ENCODE measurements around the gene DAAM1.
A peak's percentile ranks its signal among the peaks of the same experiment; 100 is the strongest.

DAAM1 gene

DNA sequence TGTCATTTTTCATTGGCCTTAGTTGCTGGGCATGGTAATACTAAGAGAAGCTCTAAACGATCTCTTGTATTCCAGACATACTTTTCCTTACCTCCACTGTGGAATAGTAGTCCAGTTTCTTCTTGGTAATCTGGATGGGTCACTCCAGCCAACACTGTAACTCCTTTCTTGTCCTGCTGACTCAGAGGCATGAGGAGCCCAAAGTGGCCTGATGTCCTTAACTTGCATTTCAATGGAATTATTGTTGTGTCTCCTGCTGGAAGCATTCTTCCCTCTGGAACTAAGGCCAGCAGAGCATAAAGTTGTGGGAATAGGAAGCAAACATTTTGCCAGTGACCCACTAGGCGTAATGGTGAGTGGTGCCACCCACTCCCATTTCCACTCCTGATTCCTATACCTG lies 33.1 kb downstream of the DAAM1 start:
- no peak for DNase-seq (ENCODE audit: low read depth)

DNA sequence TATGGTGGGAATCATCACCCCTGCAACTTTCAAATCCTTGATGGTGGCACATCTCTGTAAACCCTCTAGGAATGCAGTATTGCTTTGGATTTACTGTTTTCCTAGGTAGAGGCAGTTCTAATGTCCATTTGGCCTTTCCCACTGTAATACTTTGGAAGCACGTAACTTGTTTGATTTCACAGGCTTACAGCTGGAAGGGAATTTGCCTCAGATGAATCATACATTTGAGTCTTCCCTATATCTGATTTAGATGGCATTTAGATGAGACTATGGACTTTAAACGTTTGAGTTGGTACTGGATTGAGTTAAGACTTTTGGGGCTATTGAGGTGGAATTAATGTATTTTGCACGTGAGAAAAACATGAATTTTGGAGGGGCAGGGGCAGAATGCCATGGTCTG lies 35.9 kb downstream of the DAAM1 start:
- DNase-seq (ENCODE audit: low read depth), result no peak

- no peak for DNase-seq (ENCODE audit: low read depth)
These were observed 36.8 kb downstream of the DAAM1 start for GRCh38 chr14:59225281-59225680.

DNA sequence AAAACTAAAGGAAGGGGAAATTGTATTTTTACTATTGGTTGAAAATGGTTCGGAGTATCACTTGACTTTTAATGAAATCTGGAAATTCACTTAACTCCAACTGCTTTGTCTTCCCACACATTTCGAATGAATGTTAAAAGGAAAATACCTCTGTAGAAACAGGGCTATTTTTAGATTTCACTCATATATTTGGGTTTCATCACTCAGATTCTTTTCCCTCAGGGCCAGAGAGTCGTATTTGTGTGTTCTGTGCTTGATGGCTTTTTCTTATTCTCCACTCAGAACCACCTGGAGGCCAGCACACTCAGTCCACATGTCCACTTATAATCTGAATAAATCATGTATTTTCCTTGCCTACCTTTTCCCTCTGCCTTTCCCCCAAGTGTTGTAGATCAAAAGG lies 40.0 kb downstream of the DAAM1 start:
- DNase-seq (ENCODE audit: low read depth), result no peak

DNA sequence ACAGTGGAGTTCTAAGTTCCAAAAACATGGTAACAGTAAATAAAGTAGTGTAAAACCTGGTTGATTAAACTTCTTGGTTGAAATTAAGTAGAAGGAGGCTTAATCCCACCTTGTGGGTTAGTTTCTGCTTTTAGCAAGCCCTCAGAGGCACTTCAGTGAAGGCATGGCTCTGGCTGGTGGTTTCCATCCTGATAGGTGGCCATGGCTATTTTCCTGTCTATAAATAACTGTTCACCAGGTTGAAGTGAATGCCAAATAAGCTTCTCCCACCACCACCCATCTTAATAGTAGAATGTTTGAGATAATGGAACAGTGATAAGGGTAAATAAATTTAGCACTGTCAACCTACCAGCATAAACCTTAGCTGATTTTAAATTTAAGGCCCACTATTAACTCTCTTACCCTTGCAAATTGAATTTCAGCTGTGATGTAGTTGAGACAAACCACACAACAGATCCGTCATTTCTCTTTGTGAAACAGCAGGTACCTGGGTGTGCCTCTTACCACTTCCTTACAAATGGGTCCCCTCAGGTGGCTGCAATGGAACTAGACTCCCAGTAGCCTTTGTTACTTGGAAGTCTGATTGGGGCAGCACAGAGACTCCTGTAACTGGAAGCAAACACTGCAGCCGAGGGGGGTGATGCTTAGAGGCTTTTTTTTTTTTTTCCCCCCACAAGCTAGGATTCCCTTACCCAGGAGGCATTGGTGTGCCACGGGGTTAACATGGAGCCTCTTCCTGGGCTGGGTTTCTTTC lies 41.4 kb downstream of the DAAM1 start:
- no peak for DNase-seq (ENCODE audit: low read depth)

DNA sequence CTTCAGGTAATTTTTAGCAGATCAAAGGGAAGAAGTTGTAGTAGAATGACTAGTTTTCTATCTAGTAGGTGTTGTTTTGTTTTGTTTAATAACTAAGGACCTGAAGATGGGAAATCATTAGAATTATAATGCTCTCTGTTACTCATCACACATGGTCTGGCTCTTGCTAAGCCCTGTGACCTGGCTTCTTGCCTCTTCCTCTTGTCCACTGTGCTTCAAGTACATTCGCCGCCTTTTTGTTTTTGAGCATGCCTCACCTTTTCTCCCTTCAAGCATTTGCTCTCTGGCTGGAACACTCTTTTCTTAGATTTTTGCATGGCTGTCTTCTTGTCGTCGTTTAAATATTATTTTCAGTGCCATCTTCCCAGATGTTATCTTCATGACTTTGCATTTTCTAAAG lies 47.7 kb downstream of the DAAM1 start:
- no peak for DNase-seq (ENCODE audit: low read depth)

DNA sequence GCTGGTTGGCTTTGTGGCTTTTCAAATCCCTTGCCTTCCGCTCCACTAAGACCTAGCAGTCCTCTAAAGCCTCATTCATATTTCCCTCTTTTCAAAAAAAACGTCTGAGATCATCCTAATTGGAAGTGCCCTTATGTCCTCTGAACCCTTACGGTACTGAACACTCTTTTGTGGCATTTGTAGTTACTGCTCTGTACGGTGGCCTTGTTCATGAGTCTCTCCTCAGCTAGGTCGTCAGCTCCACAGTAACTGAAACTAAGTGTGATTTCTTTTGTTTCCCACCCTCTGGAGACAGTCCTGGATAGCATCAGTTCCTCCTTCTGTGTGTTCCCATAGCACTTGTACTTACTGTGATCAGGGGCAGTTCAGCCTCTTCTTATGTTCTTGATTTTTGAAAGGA lies 49.7 kb downstream of the DAAM1 start:
- no peak for DNase-seq (ENCODE audit: low read depth)

DNA sequence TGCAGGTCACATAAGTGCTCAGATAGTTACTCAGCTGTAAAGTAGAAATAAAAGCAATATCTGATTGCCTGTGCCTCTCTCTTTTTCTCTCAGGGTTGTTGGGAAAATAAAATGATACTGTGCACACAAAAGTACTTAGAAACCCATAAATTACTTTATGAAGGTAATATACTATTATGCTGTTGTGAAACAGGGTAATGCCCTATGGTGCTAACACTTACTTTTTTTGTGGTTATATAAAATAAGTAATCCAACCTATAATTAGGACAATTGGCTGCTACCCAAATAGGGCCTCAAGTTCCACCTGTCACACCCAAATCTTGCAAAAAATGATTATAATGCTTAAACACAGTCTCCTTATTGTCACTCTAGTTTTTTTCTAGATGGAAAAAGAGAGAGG lies 50.6 kb downstream of the DAAM1 start:
- DNase-seq (ENCODE audit: low read depth), result no peak

GRCh38 chr14:59240356-59240755 lies 51.9 kb downstream of the DAAM1 start:
- no peak for DNase-seq (ENCODE audit: low read depth)

DNA sequence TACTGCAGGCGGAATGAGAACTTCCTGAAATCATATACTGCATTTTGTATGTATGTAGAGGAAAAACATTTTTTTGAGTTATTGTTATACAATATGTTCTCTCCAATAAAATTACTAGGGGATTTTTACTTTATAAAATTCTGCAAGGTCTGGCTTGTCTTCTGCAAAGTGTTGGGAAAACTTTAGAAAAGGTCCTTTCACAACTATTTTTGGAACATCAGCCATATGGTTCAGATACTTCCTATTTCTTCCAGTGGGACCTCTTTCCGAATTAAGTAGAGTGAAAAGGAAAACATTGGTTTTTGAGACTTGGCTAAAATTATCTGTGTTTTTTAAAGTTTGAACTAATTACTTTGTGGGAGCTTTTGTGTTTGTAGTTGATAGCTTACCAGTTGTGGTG lies 52.7 kb downstream of the DAAM1 start:
- no peak for DNase-seq (ENCODE audit: low read depth)

DNA sequence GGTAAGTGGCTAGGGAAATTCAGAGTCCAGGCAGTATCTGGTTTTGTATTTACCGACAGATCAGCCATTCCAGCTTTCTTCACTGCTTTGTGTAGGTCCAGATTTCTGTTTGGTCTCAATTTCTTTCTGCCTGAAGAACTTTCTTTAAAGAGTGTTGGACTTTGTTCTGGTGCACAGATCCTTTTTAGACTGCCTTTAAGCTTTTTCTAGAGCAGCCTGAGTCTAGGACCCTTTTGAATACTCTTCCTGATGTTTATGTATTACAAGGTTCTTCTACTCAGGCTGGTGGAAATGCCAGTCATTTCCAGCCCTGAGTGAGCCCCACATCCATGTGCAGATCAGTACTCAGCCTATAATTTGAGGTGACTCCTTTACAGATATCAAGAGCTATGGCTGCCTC lies 54.7 kb downstream of the DAAM1 start:
- DNase-seq (ENCODE audit: low read depth), result no peak

GRCh38 chr14:59244581-59244980 lies 56.1 kb downstream of the DAAM1 start:
- DNase-seq (ENCODE audit: low read depth), result no peak

DNA sequence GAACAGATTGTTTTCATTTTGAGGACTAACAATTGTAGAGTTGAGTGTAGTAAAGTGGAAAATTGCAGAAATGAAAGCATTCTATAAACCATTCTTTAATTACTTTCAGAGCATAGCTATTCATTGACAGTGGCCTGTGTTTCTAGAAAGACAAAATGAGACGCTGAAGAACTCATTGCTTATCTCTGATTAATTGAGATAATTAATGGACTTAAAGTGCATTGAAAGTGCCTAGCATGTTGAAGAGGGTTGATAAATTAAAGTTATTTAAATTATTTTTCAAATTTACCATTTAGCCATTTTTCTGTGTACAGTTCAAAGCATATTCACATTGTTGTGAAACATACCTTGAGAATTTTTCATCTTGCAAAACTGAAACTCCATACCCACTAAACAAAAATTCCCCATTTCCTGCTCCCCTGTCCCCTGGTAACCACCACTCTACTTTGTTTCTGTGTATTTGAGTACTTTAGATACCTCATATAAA lies 57.4 kb downstream of the DAAM1 start:
- no peak for DNase-seq (ENCODE audit: low read depth)

DNA sequence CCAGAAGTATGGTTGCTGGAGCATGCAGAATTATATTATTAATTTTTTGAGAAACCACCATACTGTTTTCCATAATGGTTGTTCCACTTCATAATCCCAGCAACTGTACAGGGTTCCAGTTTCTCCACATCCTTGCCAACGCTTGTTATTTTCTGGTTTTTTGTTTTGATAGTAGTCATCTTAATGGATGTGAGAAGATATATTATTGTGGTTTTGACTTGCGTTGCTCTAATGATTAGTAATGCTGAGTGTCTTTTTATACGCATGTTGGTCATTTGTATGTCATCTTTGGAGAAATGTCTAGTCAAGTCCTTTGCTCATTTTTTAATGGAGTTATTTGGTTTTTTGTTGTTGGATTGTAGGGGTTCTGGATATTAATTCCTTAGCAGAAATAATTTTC lies 58.1 kb downstream of the DAAM1 start:
- DNase-seq (ENCODE audit: low read depth), result no peak

DNA sequence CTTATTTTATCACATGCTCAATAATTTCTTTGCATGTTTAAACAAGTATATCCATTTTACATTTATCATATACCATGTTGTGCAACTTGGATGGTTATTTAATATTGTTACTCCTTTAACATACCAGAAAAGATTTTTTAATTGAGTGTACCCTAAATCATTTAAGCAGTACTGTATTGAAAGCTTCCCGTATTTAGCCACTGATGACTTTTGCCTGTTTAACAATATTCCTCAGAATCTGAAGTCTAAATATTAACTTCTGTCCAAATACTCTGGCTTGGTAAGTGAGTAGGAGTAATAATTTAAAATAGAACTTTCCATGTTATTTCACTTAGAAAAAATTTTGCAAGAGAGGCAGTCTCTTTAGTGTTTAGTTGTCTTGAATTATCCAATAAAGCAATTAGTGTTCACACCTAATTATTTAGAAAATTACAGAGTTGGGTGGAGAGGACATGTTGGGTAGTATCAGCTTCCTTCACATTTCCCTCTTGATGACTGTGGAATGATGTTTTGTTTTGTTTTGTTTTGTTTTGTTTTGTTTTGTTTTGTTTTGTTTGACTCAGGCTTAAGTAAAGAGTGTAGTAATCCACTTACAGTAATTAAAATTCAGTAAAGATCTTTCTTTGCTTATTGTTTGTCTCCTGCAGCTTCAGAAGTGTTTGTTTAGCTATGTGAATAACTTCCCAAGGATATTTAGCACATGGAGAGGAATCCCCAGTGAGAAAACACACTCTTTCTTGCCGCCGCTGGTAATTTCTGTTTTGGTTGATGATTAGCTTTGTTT lies 59.5 kb downstream of the DAAM1 start:
- no peak for DNase-seq (ENCODE audit: low read depth)

GRCh38 chr14:59249029-59249428 lies 60.6 kb downstream of the DAAM1 start:
- no peak for DNase-seq (ENCODE audit: low read depth)

DNA sequence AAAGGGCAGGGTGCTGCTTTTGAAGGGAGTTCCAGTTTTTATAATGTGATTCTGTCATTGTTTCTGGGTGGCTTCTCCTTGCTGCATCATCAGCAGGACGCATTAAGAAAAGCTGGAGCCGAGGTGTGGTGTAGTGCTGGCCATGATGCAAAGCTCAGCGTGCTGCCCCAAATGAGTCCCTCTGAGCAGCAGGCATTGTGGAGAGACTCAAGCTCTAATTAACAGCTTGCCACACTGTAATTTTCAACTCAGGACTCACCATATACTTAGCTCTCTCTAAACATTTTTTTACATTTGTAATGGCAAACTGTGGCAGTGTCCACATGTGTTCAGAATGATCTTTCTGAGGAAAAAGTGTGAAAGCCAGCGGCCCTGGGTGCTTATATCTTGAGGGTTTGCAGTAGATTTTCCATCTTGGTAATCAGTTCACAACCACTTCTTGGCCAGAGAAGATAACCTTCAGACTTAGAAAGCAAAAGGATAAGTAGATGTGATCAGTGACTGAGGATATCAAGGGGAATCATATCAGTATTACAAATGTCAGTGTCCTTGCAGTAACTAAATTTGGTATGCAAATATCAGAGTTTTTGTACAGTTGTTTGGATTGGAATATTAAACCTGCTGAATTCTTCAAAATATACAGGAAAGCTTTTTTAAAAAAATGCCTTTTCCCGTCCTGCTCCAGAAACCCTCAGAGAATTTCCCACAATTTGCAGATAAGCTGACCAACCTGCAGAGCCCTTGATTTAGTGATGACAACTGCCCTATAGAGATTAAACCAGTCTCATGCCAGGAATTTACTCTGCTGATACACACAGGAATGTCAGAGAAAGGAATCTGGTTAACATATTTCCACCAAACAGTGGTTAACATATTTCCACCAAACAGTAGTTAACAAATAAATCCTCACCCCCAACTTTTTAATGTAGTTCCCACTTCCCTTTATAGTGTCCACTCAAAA lies 63.6 kb downstream of the DAAM1 start:
- DNase-seq (ENCODE audit: low read depth), result no peak

- no peak for DNase-seq (ENCODE audit: low read depth)
These were observed 64.5 kb downstream of the DAAM1 start for GRCh38 chr14:59252772-59253500.

- no peak for DNase-seq (ENCODE audit: low read depth)
These were observed 65.1 kb downstream of the DAAM1 start for GRCh38 chr14:59253527-59253926.

GRCh38 chr14:59254146-59254910 lies 65.9 kb downstream of the DAAM1 start:
- DNase-seq (ENCODE audit: low read depth), result peak; percentile 70

Measured in non-pigmented ciliary epithelial cell (primary cell).